Uterus (tissue), 2 donors: ENCODE measurements around the gene TMEM213.

Experiments used
- CTCF ChIP-seq, 4 experiments: fragments of 200-600 bp in 2 of 4; fragments of 450-650 bp in 2 of 4; sonication (generic) in 2 of 4; IDR thresholded peaks; one replicate each; pipeline ENCODE4 v1.5.1; 2016 to 2019; ENCODE audit warnings: antibody characterized with exemption in 4 of 4, mild to moderate bottlenecking in 2 of 4, moderate library complexity in 1 of 4
- POLR2A ChIP-seq, 2 donors: fragments of 450-650 bp; IDR thresholded peaks; one replicate each; pipeline ENCODE4 v1.6.1; 2016; ENCODE audit warnings: antibody characterized with exemption in 2 of 2, mild to moderate bottlenecking in 1 of 2, moderate library complexity in 1 of 2

- TF ChIP-seq CTCF (IDR thresholded peaks at IDR 0.05) = no peak
- TF ChIP-seq POLR2A (IDR thresholded peaks at IDR 0.05) = no peak
These were observed 30.5 kb downstream of the TMEM213 start for GRCh38 chr7:138828302-138828701.
